Measurements from ENCODE around the gene OR52E4.

Gene OR52E4

DNA sequence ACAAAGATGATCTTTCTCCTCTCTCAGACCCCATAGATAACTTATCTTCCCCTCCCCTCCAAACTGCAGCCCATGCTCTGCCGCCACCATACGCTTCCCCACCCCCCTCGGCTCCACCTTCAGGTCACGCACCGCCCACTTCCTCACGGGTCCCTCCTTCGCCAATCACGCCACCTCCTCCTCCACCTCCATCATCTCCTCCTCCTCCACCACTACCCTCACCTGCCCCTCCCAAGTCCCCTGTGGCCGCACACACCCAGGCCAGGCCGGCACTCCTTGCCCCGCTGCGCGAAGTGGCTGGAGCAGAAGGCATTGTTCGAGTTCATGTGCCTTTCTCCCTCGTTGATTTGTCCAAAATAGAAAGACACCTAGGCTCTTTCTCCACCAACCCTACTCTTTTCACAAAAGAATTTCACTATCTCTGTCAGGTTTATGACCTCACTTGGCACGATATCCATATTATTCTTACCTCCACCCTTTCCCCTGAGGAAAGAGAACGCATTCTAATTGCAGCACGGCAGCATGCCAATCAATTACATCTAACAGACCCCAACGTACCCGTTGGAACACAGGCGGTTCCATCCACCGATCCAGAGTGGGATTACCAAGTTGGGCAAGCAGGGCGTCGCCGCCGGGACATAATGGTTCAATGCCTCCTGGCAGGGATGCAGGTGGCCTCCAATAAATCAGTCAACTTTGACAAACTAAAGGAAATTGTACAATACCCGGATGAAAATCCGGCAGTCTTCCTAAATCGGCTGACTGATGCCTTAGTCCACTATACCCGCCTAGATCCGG is 49.3 kb downstream of the OR52E4 start:
- DNase-seq (ENCODE audit: low read depth) = no peak

DNA sequence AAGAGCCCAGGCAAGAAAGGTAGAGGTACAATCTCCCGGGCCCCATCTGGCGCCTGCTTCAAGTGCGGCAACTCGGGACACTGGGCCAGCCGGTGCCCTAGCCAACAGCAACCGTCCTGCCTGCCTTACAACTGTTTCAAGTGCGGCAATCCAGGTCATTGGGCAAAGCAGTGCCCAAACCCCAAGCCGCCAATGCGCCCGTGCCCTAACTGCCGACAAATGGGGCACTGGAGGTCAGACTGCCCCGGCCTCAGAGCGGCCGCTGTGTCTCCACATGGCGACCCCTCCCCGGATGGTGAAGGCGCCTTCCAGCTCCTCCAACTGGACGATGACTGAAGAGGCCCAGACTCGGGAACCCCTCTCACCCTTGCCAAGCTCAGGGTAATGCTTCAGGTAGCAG is 50.2 kb downstream of the OR52E4 start:
- DNase-seq (ENCODE audit: low read depth) = no peak

DNA sequence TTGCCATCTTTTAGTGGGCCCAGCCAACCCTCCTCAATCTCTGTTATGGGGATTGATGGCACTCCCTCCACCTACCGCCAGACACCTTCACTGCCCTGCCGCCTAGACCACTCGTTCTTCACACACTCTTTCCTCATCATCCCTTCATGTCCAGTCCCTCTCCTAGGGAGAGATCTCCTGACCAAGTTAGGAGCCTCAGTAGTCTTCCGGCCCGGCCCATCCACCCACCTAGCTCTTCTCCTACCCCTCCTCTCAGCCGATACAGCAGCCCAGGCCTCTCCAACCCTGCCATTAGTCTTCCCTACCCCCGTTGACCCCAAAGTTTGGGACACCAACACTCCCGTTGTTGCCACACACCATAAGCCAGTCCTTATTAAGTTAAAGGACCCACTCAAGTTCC is 50.6 kb downstream of the OR52E4 start:
- DNase-seq (ENCODE audit: low read depth) = no peak

- DNase-seq (ENCODE audit: low read depth) = no peak
Measured at GRCh38 chr11:5932671-5933070, 52.2 kb downstream of the OR52E4 start.

DNA sequence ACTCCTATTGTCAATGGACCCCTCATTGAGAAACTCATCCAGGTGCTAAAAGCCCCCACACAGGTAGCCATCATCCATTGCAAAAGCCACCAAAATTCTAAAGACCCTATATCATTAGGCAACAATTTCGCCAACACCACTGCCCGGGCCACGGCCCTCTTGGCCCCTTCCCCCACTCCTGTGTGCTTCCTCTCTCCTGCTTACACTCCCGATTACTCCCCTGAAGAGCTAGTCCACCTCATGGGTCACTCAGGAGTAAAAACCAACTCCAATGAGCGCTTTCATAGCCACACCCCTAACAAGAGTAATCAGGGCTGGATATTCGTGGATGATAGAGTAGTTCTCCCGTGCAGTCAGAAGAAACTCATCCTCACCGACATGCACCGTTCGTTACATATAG is 52.7 kb downstream of the OR52E4 start:
- no peak for DNase-seq (ENCODE audit: low read depth)
